Stimulated activated memory B cell treated with anti-CD40 and anti-IgM and Interleukin-4, amounts not matched to agents 10 μg/mL and 1 μg/mL and 100 μg/mL, for 72 hours (primary cell): ENCODE results near the gene ETF1.
A peak's percentile ranks its signal among the peaks of the same experiment; 100 is the strongest.

Experiments
- ATAC-seq: fragments of 150-1000 bp; cut with Tn5 transposase; 2 replicates; pipeline ENCODE4 v1.10.0; 2021
- H3K27ac Mint-ChIP-seq: one replicate; pipeline ENCODE4 v1.8.0; 2022; ENCODE audit warnings: mild to moderate bottlenecking, mixed read lengths
- H3K27me3 Mint-ChIP-seq: one replicate; pipeline ENCODE4 v1.8.0; 2022; ENCODE audit warnings: mixed read lengths
- H3K36me3 Mint-ChIP-seq: one replicate; pipeline ENCODE4 v1.8.0; 2022; ENCODE audit warnings: mixed read lengths
- H3K4me1 Mint-ChIP-seq: one replicate; pipeline ENCODE4 v1.8.0; 2022; ENCODE audit warnings: mixed read lengths
- H3K4me3 Mint-ChIP-seq: one replicate; pipeline ENCODE4 v1.8.0; 2022; ENCODE audit warnings: mild to moderate bottlenecking, moderate library complexity, mixed read lengths
- H3K9me3 Mint-ChIP-seq: one replicate; pipeline ENCODE4 v1.8.0; 2022; ENCODE audit warnings: mixed read lengths

ETF1 gene

DNA sequence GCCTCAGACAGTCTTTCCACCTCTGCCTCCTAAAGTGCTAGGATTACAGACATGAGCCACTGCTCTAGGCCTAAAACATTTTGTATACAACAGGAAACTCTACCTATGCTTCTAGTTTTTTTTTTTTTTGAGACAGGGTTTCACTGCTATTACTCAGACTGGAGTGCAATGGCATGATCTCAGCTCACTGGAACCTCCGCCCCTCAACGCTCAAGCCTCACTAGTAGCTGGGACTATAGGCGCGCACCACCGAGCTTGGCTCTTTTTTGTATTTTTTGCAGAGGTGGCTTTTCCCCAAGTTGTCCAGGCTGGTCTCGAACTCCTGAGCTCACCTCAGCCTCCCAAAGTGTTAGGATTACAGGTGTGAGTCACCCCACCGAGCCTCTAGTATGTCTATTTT is 26.7 kb upstream of the ETF1 start:
- Mint-ChIP-seq H3K27ac (no peak overlapping the region), H3K27me3 (no peaks in the 10 kb centered on the region), H3K9me3 (no peaks in the 10 kb centered on the region), H3K4me1 (peaks cover 20% of the 10 kb centered on the region), H3K36me3 (peaks cover 61% of the 10 kb centered on the region), H3K4me3 (no peak overlapping the region)
- no peak for ATAC-seq

DNA sequence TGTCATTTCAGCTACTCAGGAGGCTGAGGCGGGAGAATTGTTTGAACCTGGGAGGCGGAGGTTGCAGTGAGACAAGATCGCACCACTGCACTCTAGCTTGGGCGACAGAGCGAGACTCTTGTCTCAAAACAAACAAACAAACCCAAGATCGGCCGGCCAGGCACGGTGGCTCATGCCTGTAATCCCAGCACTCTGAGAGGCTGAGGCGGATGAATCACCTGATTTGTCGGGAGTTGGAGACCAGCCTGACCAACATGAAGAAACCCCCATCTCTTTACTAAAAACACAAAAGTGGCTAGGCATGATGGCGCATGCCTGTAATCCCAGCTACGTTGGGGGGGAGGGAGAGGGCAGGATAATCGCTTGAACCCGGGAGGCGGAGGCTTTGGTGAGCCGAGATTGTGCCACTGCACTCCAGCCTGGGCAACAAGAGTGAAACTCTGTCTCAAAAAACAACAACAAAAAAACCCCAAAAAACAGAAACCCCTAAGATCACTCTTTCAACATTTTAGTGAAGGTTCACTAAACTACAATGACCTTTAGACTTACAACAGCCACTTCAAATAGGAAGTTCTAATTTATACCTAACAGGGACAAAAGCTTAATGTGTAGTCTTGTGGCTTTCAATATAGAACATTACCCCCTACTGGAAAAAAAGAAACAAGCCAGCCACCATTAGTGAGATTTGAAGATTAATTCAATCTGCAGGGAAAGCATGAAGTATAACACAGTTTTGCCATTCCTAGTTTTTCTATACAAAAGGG is 25.2 kb upstream of the ETF1 start:
- Mint-ChIP-seq H3K36me3 (peaks cover 65% of the 10 kb centered on the region), H3K4me3 (no peak overlapping the region), H3K9me3 (no peaks in the 10 kb centered on the region), H3K27me3 (no peaks in the 10 kb centered on the region), H3K4me1 (peaks cover 21% of the 10 kb centered on the region), H3K27ac (peak overlapping the region; percentile 16)
- ATAC-seq, result no peak

DNA sequence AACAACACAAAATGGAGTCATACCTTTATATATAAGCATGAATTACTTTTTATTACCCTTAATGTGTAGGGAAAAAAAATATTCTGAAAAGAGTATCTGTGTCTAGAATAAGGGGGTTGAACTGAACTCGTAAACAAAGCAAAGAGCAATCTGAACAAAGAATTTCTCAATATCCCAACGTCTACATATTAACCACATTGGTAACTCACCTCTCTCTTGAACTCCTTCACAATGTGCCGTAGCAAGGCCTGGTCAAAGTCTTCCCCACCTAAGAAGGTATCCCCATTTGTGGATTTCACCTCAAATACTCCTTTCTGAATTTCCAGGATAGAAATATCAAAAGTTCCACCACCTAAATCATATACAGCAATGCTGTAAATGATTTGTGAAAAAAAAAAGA is 23.8 kb upstream of the ETF1 start:
- Mint-ChIP-seq H3K36me3 (peaks cover 54% of the 10 kb centered on the region), H3K27ac (no peak overlapping the region), H3K4me1 (peaks cover 15% of the 10 kb centered on the region), H3K4me3 (no peak overlapping the region), H3K9me3 (no peaks in the 10 kb centered on the region), H3K27me3 (no peaks in the 10 kb centered on the region)
- no peak for ATAC-seq

DNA sequence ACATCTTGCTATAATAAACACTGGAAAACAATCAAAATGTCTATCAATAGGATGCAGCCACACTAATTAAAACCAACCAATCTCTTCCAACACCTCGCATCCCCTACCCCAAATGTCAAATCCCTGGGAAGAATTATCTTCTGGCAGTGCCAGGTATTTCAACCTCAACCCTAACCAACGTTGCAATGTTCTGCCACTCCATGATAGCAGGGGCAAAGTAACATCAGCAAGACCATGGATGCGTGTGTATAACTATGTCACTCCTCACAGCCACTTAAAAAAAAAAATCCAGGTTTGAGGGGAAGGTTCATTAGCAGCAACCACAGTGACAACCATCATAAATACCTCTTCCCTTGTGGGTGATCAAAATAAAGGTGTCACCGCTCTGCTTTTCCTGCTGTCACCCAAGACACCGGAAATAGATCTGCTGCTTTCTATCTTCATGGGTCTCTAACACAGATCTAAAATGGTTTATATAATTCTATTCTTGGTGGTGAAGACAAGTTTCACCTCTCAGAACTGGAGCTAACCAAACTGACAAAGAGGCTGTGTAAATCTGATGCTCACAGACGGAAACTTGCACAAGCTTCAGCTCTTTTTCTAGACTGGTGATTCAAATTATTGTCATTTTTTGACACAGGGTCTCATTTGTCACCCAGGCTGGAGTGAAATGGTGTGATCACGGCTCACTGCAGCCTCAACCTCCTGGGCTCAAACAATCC is 22.2 kb upstream of the ETF1 start:
- no peaks in the 10 kb centered on the region for H3K9me3 Mint-ChIP-seq
- peaks cover 61% of the 10 kb centered on the region for H3K36me3 Mint-ChIP-seq
- no peaks in the 10 kb centered on the region for H3K27me3 Mint-ChIP-seq
- H3K4me3 Mint-ChIP-seq, result no peak overlapping the region
- peaks cover 15% of the 10 kb centered on the region for H3K4me1 Mint-ChIP-seq
- H3K27ac Mint-ChIP-seq, result no peak overlapping the region
- ATAC-seq, result no peak

DNA sequence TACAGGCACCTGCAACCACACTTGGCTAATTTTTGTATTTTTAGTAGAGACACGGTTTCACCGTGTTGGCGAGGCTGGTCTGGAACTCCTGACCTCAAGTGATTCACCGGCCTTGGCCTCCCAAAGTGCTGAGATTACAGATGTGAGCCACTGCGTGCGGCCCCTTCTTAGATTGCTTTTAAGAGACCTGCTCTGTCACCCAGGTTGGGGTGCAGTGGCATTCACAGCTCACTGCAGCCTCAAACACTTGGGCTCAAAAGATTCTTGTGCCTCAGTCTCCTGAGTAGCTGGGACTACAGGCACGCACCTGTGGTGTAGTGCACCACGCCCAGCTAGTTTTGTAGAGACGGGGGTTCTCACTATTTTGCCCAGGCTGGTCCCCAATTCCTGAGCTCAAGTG is 21.2 kb upstream of the ETF1 start:
- Mint-ChIP-seq H3K27ac (no peak overlapping the region), H3K4me1 (peaks cover 15% of the 10 kb centered on the region)
- no peak for ATAC-seq

DNA sequence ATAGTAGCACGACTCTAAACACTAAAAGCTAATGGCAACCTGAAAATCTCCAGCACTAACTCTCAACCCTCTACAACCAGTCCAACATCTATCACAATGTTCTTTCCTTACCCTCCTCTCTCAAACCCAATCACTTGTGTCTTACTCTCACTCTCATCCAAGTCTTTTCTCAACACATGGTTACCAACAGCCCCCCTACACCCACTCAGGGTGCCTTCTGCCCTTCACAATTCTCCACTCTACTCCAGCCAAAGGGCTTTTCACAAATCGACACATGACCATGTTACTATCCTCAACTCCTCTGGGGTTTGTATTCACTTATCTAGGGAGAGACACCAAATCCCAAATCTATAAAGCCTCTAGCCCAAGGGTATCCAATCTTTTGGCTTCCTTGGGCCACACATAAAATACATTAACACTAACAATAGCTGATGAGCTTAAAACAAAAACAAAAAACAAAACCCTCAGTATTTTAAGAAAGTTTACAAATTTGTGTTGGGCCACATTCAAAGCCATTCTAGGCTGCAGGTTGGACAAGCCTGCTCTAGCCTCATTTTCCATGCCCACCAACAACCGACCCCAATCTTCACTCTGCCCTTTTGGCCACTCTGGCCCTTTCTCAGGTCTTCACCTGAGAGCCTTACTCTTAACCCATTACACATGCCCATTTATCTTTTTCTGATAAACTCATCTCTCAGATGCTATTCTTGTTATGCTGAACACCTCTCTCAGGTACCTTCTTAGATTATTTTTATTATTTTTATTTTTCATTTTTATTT is 20.5 kb upstream of the ETF1 start:
- Mint-ChIP-seq H3K27me3 (no peaks in the 10 kb centered on the region), H3K36me3 (peaks cover 70% of the 10 kb centered on the region), H3K4me1 (peaks cover 15% of the 10 kb centered on the region), H3K4me3 (no peak overlapping the region), H3K9me3 (no peaks in the 10 kb centered on the region), H3K27ac (no peak overlapping the region)
- ATAC-seq, result no peak

More for the DNA sequence above, 21.2 kb upstream of the ETF1 start:
- peaks cover 70% of the 10 kb centered on the region for H3K36me3 Mint-ChIP-seq
- no peak overlapping the region for H3K4me3 Mint-ChIP-seq
- H3K27me3 Mint-ChIP-seq, result no peaks in the 10 kb centered on the region
- H3K9me3 Mint-ChIP-seq, result no peaks in the 10 kb centered on the region

DNA sequence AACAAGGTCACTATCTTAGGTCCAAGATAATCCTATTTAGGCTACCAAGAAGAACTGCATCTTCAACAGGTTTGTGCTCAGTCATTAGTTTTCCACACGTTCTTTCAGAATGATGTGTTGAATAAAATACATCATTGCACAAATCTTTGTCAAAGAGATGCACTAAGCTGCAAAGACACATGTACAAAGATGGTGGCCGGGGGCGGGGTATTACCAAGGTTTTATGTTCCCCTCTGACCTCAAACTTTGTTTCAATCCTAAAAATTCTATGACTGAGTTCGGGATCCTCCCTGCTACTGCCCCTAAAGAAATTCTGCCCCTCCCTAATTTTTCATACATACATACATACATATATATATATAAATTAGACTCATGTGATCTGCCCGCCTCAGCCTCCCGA is 17.9 kb upstream of the ETF1 start:
- Mint-ChIP-seq H3K9me3 (no peaks in the 10 kb centered on the region), H3K4me3 (no peak overlapping the region), H3K27me3 (no peaks in the 10 kb centered on the region), H3K27ac (no peak overlapping the region), H3K4me1 (peaks cover 15% of the 10 kb centered on the region), H3K36me3 (peaks cover 72% of the 10 kb centered on the region)
- ATAC-seq, result no peak

DNA sequence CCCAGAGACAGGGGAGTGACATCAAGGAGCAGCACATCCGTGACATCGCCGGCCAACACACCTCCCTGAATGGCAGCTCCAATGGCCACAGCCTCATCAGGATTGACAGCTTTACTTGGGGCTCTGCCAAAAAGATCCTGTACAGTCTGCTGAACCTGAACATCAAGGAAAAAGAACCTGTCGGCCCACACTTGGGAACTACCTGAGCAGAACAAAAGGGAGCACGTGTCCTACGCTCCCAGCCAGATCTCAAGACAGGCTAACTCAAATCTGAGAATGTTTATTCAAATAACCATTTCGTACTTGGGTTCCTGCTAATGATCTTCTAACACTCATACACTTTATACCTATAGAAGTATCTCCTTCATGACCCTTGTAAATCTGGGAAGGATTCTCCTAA is 16.9 kb upstream of the ETF1 start:
- Mint-ChIP-seq H3K36me3 (peaks cover 68% of the 10 kb centered on the region), H3K4me3 (no peak overlapping the region), H3K4me1 (peaks cover 11% of the 10 kb centered on the region), H3K27ac (peak overlapping the region; percentile 24), H3K9me3 (no peaks in the 10 kb centered on the region), H3K27me3 (no peaks in the 10 kb centered on the region)
- no peak for ATAC-seq

DNA sequence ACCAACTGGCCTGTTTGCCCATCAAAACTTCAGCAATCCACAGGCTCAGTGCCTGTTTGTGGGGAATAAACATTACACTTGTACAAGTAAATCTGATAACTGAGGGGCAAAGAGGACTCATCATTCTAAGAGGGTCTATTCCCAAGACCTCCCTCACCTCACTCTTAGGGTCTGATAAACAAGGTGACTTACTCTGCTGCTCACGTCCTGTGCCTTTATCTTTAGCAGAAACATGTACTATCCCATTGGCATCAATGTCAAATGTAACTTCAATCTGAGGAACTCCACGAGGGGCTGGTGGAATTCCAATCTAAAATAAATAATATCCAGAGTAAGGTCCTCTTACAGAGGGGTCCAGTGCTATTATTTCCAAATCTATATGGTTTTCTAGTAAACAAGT is 14.6 kb upstream of the ETF1 start:
- Mint-ChIP-seq H3K9me3 (no peaks in the 10 kb centered on the region), H3K4me3 (no peak overlapping the region), H3K27me3 (no peaks in the 10 kb centered on the region), H3K4me1 (no peaks in the 10 kb centered on the region), H3K27ac (no peak overlapping the region), H3K36me3 (peaks cover 71% of the 10 kb centered on the region)
- ATAC-seq, result no peak

DNA sequence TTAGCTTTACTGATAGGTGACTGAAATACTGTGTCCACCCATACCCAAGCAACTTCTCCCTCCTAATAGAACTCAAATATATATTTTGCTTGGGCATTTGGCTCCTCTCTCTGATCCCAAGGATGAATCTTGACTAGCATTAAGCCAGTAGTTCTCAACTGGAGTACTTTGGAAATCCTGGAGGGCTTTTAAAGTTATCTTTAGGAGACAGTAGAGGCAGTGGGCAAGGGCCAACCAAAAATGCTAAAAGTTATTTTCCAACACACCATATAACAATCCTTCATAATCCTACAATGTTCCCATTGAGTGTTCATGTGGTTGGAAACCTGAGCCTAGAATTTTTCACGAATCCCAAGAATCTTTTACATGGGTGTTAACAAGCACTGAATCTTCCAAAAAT is 11.1 kb upstream of the ETF1 start:
- H3K4me3 Mint-ChIP-seq, result no peak overlapping the region
- no peaks in the 10 kb centered on the region for H3K9me3 Mint-ChIP-seq
- no peaks in the 10 kb centered on the region for H3K4me1 Mint-ChIP-seq
- peaks cover 60% of the 10 kb centered on the region for H3K36me3 Mint-ChIP-seq
- H3K27me3 Mint-ChIP-seq, result no peaks in the 10 kb centered on the region
- no peak overlapping the region for H3K27ac Mint-ChIP-seq
- no peak for ATAC-seq

DNA sequence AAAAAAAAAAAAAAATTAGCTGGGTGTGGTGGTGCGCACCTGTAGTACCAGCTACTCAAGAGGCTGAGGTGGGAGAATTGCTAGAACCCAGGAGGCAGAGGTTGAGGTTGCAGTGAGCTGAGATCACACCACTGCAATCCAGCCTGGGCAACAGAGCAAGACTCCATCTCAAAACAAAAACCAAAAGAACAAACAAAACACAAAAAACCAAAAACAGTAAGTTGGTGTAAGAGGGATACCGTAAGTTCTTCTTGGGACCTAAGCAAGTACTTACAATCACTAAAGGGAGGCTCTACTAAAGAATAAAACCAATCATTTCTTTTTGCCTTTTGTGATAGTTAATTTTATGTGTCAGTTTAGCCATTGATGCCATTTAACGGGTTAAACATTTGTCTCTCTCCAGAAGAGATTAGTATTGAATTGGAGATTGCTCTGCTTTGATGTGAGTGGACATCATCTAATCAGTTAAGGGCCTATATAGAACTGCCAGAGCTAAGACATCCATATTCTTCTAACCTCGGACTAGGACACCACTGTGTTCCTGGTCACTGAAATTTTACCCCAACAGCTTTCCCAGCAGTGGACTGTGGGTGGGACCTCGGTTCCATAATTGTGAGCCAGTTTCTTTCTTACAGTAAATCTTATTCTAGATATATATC is 10.5 kb upstream of the ETF1 start:
- Mint-ChIP-seq H3K36me3 (peaks cover 54% of the 10 kb centered on the region), H3K4me3 (no peak overlapping the region), H3K4me1 (peaks cover 3% of the 10 kb centered on the region), H3K27me3 (no peaks in the 10 kb centered on the region), H3K27ac (no peak overlapping the region), H3K9me3 (no peaks in the 10 kb centered on the region)
- ATAC-seq, result no peak

DNA sequence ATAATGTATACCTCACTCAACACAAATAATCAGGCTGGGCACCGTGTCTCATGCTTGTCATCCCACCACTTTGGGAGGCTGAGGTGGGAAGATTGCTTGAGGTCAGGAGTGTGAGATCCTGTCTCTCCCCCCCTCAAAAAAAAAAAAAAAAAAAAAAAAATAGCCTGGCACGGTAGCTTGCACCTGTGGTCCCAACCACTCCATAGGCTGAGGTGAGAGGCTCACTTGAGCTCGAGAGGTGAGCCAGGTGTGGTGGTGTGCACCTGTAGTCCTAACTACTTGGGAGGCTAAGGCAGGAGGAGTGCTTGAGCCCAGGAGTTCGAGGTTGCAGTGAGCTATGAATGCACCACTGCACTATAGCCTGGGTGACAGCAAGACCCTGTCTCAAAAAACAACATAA is 9.6 kb upstream of the ETF1 start:
- no peak for ATAC-seq
- Mint-ChIP-seq H3K9me3 (no peaks in the 10 kb centered on the region), H3K36me3 (peaks cover 52% of the 10 kb centered on the region)

DNA sequence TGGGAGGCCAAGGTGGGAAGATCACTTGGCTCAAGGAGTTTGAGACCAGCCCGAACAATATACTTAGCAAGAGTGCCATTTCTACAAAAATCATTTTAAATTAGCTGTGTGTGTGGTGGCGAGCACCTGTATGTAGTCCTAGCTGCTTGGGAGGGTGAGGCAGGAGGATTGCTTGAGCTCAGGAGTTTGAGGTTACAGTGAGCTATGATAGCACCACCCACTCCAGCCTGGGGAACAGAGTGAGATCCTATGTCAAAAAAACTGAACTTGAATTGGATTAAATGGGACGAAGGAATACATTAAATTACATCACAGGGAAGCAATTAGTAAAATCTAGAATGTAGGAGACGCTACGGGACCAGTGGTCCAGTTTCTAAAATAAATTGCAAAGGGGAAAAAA is 6.4 kb upstream of the ETF1 start:
- no peak overlapping the region for H3K27ac Mint-ChIP-seq
- peaks cover 28% of the 10 kb centered on the region for H3K36me3 Mint-ChIP-seq
- peaks cover 44% of the 10 kb centered on the region for H3K4me1 Mint-ChIP-seq
- no peak overlapping the region for H3K4me3 Mint-ChIP-seq
- ATAC-seq, result no peak
- no peaks in the 10 kb centered on the region for H3K27me3 Mint-ChIP-seq
- H3K9me3 Mint-ChIP-seq, result no peaks in the 10 kb centered on the region

More for the DNA sequence above, 9.6 kb upstream of the ETF1 start:
- no peaks in the 10 kb centered on the region for H3K27me3 Mint-ChIP-seq
- H3K4me1 Mint-ChIP-seq, result peaks cover 12% of the 10 kb centered on the region
- H3K27ac Mint-ChIP-seq, result no peak overlapping the region
- H3K4me3 Mint-ChIP-seq, result no peak overlapping the region

DNA sequence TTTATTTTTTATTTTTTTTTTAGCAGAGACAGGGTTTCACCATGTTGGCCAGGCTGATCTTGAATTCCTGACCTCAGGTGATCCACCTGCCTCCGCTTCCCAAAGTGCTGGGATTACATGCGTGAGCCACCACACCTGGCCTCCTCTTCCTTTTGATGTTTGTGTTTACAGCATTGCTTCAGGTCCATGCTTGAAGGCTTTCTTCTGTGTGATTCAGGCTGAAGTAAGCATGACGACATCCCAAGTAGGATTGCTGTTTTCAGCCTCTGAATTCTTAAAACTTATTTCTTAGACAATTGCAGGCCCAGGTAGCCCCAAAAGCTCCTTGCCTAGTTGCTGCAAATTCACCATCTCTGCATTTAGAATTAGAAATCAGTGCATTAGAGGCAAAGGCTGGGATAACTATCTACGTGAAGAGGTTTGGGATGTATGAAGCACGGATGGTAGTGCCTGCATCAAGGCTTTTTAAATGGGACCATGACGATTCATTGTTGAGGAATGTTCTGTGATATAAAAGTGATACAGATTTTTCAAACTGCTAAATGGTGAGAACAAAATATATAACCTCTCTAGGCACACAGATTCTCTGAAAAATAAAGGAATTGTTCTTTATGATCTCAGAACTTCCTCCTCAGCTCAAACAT is 3.0 kb upstream of the ETF1 start:
- H3K4me3 Mint-ChIP-seq, result no peak overlapping the region
- H3K4me1 Mint-ChIP-seq, result peaks cover 66% of the 10 kb centered on the region
- no peak for ATAC-seq
- H3K9me3 Mint-ChIP-seq, result no peaks in the 10 kb centered on the region
- H3K27ac Mint-ChIP-seq, result peak overlapping the region; percentile 100
- peaks cover 18% of the 10 kb centered on the region for H3K36me3 Mint-ChIP-seq
- no peaks in the 10 kb centered on the region for H3K27me3 Mint-ChIP-seq
